HT-29 (cell line): ENCODE data around the gene PRKCB. TPM values are rescaled to one million over a fixed set of nuclear protein-coding genes. Genes with fewer than 3 reads are reported as not detected.

Source experiments
- DNase-seq: peaks from one replicate; pipeline ENCODE4 v3.0.0-alpha.2; 2015; ENCODE audit warnings: low spot score
- total RNA-seq: library from RNA; depleted of rRNA; stranded (reverse); fragments of >200 nt; shearing (Covaris generic); gene quantifications from 2 replicates; pipeline ENCODE4 v1.2.3, GENCODE V29; 2014

Gene PRKCB
- total RNA-seq, 1 experiment from 2014 or later, result not detected

DNA sequence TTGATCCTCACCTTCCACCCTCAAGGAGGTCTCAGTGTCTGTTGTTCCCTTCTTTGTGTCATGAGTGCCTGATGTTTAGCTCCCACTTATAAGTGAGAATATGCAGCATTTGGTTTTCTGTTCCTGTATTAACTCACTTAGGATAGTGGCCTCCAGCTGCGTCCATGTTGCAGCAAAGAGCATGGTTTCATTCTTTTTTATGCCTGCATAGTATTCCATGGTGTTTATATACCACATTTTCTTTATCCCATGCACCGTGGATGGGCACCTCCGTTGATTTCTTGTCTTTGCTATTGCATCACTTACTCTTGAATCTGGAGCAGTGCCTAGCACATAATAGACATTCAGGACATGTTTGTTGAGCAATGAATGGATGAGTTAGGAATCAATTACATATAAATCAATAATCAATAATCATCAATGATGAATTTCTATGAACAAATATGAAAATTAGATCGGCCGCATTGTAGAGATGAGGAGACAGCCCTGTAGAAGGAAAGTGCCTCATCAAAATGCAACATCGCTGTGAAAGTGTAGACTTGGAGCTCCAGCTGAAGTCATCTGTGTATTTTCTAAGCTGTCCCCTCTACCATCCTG lies 129.5 kb downstream of the PRKCB start:
- DNase-seq, result no peak

DNA sequence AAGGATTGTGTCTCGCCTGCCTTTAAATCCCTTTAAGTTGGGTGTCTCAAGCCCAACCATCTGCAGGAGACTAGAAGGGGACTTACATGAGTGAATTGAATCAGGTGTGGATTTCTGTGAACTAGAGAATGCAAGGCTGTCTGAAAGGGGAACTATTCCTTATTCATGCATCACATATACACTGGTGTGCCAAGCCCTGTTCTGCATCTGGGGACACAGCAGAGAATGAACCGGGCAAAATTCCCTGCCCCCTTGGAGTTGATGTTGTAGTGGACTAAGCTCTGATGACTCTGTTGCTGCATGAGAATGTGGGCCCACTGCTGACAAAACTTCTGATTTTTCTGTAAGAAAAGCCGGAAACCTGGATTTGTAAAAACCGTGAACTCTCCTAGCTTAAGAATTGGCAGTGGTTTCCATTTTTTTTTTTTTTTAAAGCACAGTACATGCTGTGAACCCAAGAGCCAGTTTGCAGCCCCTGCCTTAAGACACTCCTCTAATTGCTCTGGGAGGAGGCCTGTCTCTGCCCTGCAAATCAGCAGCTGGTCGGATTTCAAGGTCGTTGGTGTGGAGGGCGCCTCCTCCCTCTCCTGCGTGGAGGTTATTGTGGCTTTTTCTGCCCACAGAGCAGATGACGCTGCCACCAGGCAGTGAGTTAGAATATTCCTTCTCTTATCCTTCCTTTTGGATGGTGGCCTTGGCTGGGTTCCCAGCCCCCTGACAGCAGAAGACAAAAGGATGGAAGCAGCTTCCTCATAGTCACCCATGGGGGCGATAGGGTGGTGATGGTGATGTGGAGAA lies 131.0 kb downstream of the PRKCB start:
- no peak for DNase-seq

DNA sequence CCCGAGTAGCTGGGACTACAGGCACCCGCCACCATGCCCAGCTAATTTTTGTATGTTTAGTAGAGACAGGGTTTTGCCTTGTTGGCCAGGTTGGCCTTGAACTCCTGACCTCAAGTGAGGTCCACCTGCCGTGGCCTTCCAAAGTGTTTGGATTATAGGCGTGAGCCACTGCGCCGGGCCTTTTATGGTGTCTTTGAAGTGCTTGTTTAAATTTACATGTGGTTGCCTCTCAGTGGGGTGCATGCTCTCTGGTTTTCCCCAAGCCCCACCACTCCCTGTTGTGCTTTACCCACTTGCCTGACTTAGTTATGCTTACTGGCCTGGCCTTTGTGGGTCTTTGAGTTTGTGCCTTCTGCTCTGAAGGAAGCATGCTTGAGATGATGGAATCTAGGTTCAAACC lies 132.0 kb downstream of the PRKCB start:
- no peak for DNase-seq

DNA sequence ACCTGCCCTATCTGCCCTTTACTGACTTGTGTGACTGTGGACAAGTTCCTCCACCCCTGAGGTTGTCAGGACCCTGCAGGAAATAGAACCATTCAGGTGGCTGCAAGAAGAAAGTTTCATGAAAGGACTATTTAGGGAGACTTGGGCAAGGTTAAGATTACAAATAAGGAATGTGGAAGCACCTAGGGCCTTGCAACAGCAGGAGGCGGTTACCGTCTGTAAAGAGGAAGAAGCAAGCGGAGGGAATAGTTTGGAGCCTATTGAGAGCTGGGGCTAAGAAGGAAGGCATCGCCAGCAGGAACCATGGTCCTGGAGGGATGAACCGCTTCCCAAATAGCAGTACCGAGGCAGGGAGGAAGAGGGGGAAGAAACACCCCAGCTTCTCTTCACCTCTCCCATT lies 132.4 kb downstream of the PRKCB start:
- DNase-seq, result no peak

DNA sequence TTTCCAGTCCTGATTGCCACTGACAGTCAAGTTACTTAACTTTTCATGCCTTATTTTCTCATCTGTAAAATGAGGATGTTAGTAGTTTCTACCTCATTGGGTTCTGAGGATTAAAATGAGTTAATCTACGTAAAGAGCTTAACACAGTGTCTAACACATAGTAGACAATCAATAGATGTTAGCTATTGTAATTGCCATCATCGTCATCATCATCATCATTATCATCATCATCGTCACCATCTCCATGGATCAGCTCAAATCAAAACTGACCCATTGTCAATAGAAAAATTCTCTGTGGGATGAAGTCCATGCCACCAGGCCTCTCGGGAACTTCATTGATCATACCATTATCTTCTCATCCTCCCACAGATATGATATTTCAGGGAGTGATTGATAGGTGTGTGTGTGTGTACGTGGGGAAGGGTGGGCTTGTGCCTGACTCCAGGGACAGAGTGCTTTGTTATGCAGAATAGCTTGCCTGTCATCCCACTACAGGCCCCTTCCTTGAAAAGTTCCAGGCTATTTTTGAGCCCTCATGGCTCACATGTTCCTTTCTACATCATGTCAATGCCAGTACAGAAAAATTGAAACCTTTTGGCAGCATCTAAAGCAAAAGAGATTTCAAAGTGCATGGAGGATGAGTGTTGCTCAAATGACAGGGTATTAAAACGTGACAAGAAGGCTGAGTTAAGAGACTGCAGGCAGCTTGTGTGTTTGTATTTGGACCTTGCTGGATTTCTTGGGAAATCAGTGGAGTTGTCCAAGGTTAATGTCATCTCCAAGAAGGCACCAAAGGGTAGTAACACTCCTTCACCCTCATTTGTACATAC lies 133.9 kb downstream of the PRKCB start:
- DNase-seq, result no peak

DNA sequence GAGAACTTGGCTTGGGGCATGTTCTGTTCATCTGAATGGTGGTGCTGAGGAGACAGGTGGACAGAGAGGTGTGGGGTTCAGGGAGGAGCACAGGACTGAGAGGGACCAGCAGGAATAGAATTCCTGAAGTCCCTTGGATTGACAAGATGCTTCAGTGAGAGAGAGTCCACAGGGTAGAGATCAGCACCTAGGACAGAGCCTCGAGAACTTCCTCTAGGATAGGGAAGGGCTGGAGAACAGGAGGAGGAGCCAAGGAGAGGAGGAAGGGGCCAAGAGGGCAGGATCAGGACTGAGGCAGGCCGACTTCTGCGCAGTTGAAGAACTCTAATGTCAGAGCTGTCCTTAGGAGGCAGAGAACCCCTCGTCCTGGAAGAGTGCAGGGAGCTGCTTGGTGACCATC lies 138.4 kb downstream of the PRKCB start:
- no peak for DNase-seq

DNA sequence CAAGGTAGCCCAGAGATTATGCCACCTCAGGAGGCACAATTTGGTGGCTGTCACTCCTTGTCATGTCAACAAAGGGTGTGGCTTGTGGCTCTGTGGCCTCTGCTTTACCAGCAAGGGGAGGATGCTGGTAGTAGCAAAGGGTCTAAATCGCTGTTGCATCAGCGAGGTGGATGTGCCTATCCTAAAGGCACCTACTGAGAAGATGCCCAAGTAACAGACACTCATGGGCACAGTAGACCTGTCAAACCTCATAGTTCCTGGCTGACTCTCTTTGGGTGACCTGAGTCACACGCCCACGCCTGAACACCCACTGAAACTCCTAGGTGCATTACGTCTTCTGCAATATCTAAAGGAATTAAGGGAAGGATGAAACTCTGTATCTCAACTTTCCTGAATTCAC lies 139.5 kb downstream of the PRKCB start:
- no peak for DNase-seq

DNA sequence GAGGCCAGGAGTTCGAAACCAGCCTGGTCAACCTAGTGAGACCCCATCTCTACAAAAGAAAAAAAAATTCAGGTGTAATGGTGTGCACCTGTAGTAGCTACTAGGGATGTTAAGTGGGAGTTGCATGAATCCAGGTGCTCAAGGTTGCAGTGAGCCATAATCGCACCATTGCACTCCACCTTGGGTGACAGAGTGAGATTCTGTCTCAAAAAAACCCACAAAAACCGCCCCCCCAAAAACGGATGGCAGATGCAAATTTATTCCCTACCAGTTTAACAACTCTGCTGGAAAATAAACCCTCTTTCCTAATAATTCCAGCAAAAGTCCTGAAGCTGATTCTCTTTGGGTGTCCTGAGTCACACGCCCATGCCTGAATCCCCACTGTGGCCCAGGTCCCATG lies 140.3 kb downstream of the PRKCB start:
- no peak for DNase-seq

DNA sequence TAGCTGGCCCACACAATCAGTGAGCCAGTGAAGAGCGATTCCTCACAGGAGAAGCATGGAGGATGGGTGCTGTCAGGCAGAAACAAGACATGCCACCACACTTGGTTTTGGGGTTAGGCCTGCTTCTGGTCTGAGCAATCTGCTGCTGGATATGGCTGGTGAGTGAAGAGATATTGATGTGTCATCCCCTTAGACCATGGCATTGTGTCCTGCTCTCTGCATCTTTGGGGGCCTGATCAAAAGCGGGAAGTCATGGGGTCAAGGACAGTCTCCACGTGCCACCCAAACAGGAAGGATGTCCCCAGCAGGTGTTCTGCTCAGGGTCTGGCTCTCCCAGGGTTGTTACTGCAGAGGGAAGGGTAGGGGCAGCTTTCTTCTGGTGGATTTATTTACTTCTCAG lies 140.7 kb downstream of the PRKCB start:
- DNase-seq, result no peak

DNA sequence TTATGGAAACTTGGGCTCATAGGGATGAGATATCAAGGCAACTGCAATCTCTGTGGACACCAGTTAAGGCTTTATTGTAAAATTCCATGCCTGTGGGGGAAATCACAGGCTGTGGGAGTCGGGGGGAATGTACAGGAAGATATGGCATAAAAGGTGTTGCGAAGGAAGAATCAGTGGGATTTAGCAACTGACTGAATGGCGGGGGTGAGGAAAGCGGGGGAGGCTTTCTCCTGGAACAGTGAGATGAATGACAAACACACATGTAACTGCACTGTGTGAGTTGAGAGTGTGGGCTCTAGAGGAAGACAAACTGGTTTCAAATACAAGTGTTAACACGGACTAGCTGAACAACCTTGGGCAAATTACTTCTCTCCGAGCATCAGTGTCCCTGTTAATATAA lies 143.7 kb downstream of the PRKCB start:
- DNase-seq, result no peak

DNA sequence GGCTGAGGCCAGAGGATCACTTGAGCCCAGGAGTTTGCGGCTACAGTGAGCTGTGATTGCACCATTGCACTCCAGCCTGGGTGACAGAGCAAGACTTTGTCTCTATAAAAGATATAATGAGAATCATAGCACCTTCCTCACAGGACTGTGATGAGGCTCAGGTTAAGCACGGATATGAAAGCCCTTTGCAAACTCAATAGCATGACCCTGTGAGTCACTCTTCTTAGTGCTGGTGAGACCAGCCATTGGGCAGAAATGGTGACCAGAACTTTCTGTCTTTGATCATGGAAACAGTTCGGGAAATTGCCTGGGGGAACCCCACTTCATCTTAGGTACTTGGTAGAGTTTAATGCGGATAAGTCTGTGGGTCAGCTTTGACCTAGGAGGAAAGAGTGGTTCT lies 144.2 kb downstream of the PRKCB start:
- DNase-seq, result no peak

DNA sequence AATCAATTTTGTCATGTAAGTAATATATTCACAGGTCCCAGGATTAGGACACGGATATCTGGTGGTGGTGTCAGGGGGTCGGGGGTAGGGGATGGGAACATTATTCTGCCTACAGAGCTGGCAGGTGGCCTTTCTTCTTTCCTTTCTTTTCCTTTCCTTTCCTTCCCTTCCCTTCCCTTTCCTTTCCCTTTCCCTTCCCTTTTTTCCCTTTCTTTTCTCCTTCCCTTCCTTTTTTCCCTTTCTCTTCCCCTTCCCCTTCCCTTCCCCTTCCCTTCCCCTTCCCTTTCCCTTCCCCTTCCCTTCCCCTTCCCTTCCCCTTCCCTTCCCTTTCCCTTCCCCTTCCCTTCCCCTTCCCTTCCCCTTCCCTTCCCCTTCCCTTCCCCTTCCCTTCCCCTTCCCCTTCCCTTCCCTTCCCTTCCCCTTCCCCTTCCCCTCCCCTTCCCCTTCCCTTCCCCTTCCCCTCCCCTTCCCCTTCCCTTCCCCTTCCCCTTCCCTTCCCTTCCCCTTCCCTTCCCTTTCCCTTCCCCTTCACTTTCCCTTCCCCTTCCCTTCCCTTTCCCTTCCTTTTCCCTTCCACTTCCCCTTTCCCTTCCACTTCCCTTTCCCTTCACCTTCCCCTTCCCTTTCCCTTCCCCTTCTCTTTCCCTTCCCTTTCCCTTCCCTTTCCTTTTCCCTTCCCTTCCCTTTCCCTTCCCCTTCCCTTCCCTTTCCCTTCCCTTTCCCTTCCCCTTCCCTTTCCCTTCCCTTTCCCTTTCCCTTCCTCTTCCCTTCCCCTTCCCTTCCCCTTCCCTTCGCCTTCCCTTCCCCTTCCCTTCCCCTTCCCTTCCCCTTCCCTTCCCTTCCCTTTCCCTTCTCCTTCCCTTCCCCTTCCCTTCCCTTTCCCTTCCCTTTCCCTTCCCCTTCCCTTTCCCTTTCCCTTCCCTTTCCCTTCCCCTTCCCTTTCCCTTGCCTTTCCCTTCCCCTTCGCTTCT lies 145.9 kb downstream of the PRKCB start:
- no peak for DNase-seq

DNA sequence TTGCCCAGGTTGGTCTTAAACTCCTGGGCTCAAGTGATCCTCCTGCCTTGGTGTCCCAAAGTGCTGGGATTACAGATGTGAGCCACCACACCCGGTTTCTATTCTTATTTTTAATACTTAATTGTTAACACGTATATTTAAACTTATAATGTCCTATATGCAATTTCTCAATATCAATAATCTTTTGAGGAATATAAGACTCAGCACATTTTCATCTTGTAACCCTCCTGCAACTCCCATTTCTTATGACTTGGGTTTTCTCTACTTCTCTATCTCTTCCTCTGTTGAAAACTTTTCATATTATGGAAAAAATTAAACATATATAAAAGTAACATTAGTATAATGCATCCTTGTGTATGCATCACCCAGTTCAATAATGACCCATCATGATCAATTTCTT lies 150.7 kb downstream of the PRKCB start:
- no peak for DNase-seq

DNA sequence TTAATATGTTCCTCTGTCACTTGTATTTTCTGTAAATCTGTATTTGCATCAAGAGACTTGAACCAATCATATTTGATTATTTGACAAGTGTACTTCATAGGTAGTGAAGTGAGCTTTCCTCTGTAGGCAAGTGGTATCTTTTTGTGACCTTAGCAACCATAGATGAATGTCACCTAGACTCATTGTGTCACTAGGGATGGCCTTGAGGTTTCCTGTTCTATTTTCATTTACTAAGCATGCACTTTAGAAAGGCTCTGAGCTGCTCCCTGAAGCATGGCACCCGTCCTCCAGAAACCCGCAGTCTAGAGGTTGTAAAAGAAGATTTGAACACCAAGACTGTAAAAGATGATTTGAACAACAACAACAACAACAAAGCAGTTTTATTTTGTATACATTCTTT lies 151.7 kb downstream of the PRKCB start:
- DNase-seq, result no peak

DNA sequence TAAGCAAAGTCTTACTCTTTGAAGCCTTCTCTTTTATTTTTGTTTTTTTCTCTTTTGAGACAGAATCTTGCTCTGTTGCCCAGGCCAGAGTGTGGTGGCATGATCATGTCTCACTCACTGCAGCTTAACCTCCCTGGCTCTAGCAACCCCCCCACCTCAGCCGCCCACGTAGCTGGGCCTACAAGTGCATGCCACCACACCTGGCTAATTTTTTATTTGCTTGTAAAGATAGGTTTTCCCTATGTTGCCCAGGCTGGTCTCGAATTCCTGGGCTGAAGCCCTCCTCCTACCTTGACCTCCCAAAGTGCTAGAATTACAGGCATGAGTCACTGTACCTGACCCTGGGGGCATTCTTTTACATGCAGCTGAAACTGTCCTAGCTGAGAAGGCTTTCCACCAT lies 154.7 kb downstream of the PRKCB start:
- DNase-seq, result no peak

DNA sequence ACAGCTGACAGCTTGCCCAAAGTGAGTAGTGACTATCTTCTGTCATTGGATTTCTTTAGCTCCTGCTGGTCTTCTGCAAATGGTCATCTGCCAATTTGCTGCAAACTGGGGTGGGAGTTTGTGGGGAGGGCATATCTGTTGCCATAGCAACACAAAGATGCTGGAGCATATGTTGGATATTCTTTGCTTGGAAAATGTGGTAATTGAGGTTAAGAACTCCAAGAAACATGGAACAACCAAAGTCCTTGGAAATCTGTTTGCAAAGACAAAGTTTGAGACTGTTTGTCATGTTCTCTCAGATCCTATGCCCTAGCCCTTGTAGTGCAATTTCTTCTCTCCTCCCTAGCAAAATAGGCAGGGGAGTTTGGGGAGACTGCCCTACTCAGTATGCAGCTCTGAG lies 155.3 kb downstream of the PRKCB start:
- no peak for DNase-seq

DNA sequence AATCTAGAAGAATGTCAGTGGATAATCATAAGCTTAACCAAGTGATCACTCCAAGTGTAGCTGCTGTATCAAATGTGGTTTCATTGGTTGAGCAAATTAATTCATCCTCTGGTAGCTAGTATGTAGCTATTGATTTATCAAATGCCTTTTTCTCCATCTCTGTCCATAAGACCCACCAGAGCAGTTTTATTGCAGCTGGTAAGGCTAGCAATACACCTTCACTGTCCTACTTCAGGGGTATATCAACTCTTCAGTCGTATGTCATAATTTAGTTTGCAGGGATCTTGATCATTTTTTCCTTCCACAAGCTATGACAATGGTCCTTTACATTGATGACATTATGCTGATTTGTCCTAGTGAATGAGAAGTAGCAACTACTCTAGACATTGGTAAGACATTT lies 158.8 kb downstream of the PRKCB start:
- DNase-seq, result no peak

DNA sequence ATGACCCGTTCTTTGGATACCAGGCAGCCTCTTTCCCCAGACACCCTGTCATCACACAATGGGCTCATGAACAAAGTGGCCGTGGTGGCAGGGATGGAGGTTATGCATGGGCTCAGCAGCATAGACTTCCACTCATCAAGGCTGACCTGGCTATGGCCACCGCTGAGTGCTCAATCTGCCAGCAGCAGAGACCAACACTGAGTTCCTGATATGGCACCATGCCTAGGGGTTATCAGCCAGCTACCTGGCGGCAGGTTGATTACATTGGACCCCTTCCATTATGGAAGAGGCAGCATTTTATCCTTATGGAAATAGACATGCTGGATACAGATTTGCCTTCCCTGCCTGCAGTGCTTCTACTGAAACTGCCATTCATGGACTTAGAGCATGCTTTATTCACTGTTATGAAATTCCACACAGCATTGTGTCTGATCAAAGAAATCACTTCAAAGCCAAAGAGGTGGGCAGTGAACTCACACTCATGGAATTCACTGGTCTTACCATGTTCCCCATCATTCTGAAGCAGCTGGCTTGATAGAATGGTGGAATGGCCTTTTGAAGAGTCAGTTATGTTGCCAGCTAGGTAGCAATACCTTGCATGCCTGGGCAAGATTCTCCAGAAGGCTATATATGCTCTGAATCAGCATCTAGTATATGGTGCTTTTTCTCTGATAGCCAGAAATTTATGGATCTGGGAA lies 160.6 kb downstream of the PRKCB start:
- no peak for DNase-seq

DNA sequence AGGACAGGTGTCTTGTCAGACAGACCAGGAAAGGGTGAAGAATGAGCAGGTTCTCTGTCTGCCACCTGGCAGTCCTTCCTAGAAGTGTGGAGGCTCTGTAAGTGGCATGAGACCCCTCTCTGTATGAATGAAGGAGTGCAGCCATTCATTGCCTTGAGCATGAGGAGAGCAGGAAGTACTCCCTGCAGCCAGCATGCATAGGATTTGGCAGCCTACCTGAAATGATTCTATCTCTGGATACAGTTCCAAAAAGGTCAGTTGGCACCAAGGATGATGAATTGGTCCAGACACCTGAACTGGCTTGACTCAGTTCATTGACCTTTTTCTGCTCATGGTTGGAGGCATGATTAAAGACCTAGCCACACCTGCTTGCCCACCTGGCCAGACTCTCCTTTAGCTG lies 163.0 kb downstream of the PRKCB start:
- DNase-seq, result no peak

DNA sequence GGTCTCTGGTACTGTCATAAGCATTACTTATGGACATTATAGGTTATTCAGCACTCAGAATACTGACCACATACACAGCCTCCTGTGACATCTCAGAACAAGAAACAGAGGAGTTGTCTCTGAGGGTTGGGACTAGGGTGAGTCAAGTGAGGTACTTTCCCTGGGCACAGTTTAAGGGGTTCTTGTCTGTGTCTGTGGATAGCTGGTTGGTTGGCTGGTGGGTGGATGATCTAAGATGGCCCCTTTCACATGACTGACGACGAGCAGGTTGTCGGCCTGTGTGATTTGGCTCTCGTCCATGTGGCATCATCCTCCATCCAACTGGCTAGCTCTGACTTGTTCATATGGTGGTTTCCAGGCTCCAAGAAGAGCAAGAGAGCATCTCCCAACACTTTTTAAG lies 163.9 kb downstream of the PRKCB start:
- no peak for DNase-seq

DNA sequence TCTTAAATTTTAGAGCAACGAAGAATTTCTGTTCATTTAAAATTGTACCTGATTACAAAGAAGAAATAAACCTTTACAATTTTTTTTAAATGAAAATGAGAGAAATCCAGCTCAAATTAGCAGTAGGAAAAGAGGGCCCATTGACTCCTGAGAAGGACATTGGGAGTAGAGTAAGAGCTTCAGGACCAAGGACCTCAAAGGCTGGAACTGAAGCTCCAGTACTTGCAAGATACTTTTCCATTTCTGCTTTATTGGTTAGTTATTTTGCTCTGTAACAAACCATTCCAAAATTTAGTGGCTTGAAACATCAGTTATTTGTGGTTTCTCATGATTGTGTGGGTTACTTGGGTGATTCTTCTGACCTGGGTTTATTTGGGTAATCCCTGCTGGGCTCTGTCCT lies 165.9 kb downstream of the PRKCB start:
- DNase-seq, result no peak
